H9 (cell line): ENCODE data around the gene TAOK1. TPM values are rescaled to one million over a fixed set of nuclear protein-coding genes. Genes with fewer than 3 reads are reported as not detected.

Experiments
- DNase-seq: peaks from one replicate; pipeline ENCODE4 v3.0.0-alpha.2; 2017
- H2AFZ ChIP-seq: one replicate; pipeline ENCODE4 v1.6.1; 2013; ENCODE audit warnings: mild to moderate bottlenecking, low read length, control low read depth, moderate library complexity
- H2AK5ac ChIP-seq: 2 replicates; pipeline ENCODE4 v1.6.1; 2013; ENCODE audit warnings: low read length, control low read depth, mixed read lengths; ENCODE audit not compliant: insufficient read length
- H2BK120ac ChIP-seq: one replicate; pipeline ENCODE4 v1.6.1; 2013; ENCODE audit warnings: low read depth, mild to moderate bottlenecking, low read length, control low read depth, inconsistent platforms; ENCODE audit not compliant: poor library complexity, severe bottlenecking
- H2BK12ac ChIP-seq: 2 replicates; pipeline ENCODE4 v1.6.1; 2013; ENCODE audit warnings: low read length, control low read depth, mixed read lengths, low read depth; ENCODE audit not compliant: insufficient read length
- H2BK15ac ChIP-seq: 2 replicates; pipeline ENCODE4 v1.6.1; 2013; ENCODE audit warnings: low read depth, low read length, control low read depth
- H2BK20ac ChIP-seq: one replicate; pipeline ENCODE4 v1.6.1; 2013; ENCODE audit warnings: low read depth, mild to moderate bottlenecking, low read length, control low read depth, inconsistent platforms; ENCODE audit not compliant: poor library complexity, severe bottlenecking
- H2BK5ac ChIP-seq: 2 replicates; pipeline ENCODE4 v1.6.1; 2013; ENCODE audit warnings: low read length, control low read depth, mixed read lengths; ENCODE audit not compliant: insufficient read length
- H3K14ac ChIP-seq: 2 replicates; pipeline ENCODE4 v1.6.1; 2013; ENCODE audit warnings: low read length, control low read depth; ENCODE audit not compliant: insufficient read depth
- H3K18ac ChIP-seq: 2 replicates; pipeline ENCODE4 v1.6.1; 2013; ENCODE audit warnings: low read depth, mild to moderate bottlenecking, mixed read lengths, low read length, control low read depth; ENCODE audit not compliant: insufficient read length
- H3K23ac ChIP-seq: 2 replicates; pipeline ENCODE4 v1.6.1; 2013; ENCODE audit warnings: low read length, control low read depth, mixed read lengths, low read depth; ENCODE audit not compliant: insufficient read length
- H3K23me2 ChIP-seq: 2 replicates; pipeline ENCODE4 v1.6.1; 2013; ENCODE audit warnings: low read depth, mild to moderate bottlenecking, mixed read lengths, low read length, control low read depth; ENCODE audit not compliant: insufficient read length, poor library complexity, severe bottlenecking
- H3K27ac ChIP-seq: 2 replicates; pipeline ENCODE4 v1.5.1; 2013; ENCODE audit warnings: low read length, control low read depth, mixed read lengths, low read depth; ENCODE audit not compliant: insufficient read length
- H3K27me3 ChIP-seq: 2 replicates; pipeline ENCODE4 v1.6.1; 2013; ENCODE audit warnings: low read length, control low read depth, inconsistent platforms; ENCODE audit not compliant: insufficient read depth
- H3K4ac ChIP-seq: 2 replicates; pipeline ENCODE4 v1.6.1; 2013; ENCODE audit warnings: low read depth, mild to moderate bottlenecking, control low read depth, inconsistent platforms, low read length, moderate library complexity
- H3K4me1 ChIP-seq: 2 replicates; pipeline ENCODE4 v1.6.1; 2013; ENCODE audit warnings: low read length, control low read depth, inconsistent platforms; ENCODE audit not compliant: insufficient read depth
- H3K4me2 ChIP-seq: 2 replicates; pipeline ENCODE4 v1.6.1; 2013; ENCODE audit warnings: low read length, control low read depth, mixed read lengths; ENCODE audit not compliant: insufficient read length, insufficient read depth
- H3K56ac ChIP-seq: 2 replicates; pipeline ENCODE4 v1.6.1; 2013; ENCODE audit warnings: low read depth, mild to moderate bottlenecking, mixed read lengths, low read length, control low read depth; ENCODE audit not compliant: insufficient read length
- H3K79me1 ChIP-seq: 2 replicates; pipeline ENCODE4 v1.6.1; 2013; ENCODE audit warnings: low read depth, mild to moderate bottlenecking, moderate library complexity, low read length, control low read depth, inconsistent platforms; ENCODE audit not compliant: insufficient read depth, poor library complexity, severe bottlenecking
- H3K79me2 ChIP-seq: 2 replicates; pipeline ENCODE4 v1.6.1; 2013; ENCODE audit warnings: low read length, control low read depth, inconsistent platforms; ENCODE audit not compliant: insufficient read depth
- H3K9ac ChIP-seq: 2 replicates; pipeline ENCODE4 v1.6.1; 2013; ENCODE audit warnings: low read length, control low read depth, mixed read lengths; ENCODE audit not compliant: insufficient read length; ENCODE audit errors: extremely low read depth
- H3K9me3 ChIP-seq: one replicate; pipeline ENCODE4 v1.6.1; 2013; ENCODE audit warnings: low read depth, low read length, inconsistent platforms; ENCODE audit not compliant: control insufficient read depth
- H3T11ph ChIP-seq: one replicate; pipeline ENCODE4 v1.6.1; 2013; ENCODE audit warnings: mild to moderate bottlenecking, low read length, control low read depth, inconsistent platforms
- H4K20me1 ChIP-seq: one replicate; pipeline ENCODE4 v1.6.1; 2013; ENCODE audit not compliant: control insufficient read depth, insufficient read length, insufficient read depth
- H4K5ac ChIP-seq: 2 replicates; pipeline ENCODE4 v1.6.1; 2013; ENCODE audit warnings: low read depth, mild to moderate bottlenecking, mixed read lengths, low read length, control low read depth; ENCODE audit not compliant: insufficient read length
- H4K8ac ChIP-seq: replicated peaks from 2 replicates; pipeline ENCODE4 v1.6.1; 2013; ENCODE audit warnings: low read length, control low read depth, mixed read lengths, low read depth; ENCODE audit not compliant: insufficient read length
- H4K91ac ChIP-seq: 2 replicates; pipeline ENCODE4 v1.6.1; 2013; ENCODE audit warnings: low read depth, mild to moderate bottlenecking, moderate library complexity, mixed read lengths, low read length, control low read depth; ENCODE audit not compliant: insufficient read length
- H3K27ac Mint-ChIP-seq, 3 experiments: 2 replicates in 2 of 3; 3 replicates in 1 of 3; pipeline ENCODE4 v1.8.0; 2020 to 2021; ENCODE audit warnings: mixed read lengths in 3 of 3, mild to moderate bottlenecking in 1 of 3, moderate library complexity in 1 of 3
- H3K27me3 Mint-ChIP-seq: 2 replicates; pipeline ENCODE4 v1.8.0; 2021; ENCODE audit warnings: low read depth, mild to moderate bottlenecking, moderate library complexity, mixed read lengths
- H3K36me3 Mint-ChIP-seq, 3 experiments: 2 replicates in 2 of 3; 3 replicates in 1 of 3; pipeline ENCODE4 v1.8.0; 2020 to 2021; ENCODE audit warnings: low read depth in 3 of 3, mixed read lengths in 3 of 3; ENCODE audit not compliant: insufficient read depth in 1 of 3
- H3K4me1 Mint-ChIP-seq, 2 experiments: 2 replicates each; pipeline ENCODE4 v1.8.0; 2020; ENCODE audit warnings: mixed read lengths in 2 of 2
- H3K4me3 Mint-ChIP-seq, 2 experiments: 2 replicates in 1 of 2; 3 replicates in 1 of 2; pipeline ENCODE4 v1.8.0; 2020 to 2021; ENCODE audit warnings: mild to moderate bottlenecking in 2 of 2, mixed read lengths in 2 of 2, moderate library complexity in 1 of 2
- H3K9me3 Mint-ChIP-seq, 2 experiments: 2 replicates in 1 of 2; 3 replicates in 1 of 2; pipeline ENCODE4 v1.8.0; 2020; ENCODE audit warnings: mild to moderate bottlenecking in 2 of 2, mixed read lengths in 2 of 2, moderate library complexity in 1 of 2
- CTCF ChIP-seq: fragments of 200-600 bp; sonication (generic); conservative IDR thresholded peaks from 3 replicates; pipeline ENCODE4 v1.8.0; 2021; ENCODE audit warnings: antibody characterized with exemption, mild to moderate bottlenecking
- WGBS: extraction: QIAGEN DNeasy Blood & Tissue Kit; methylation state at CpG from one replicate; pipeline ENCODE4 v1.1.7; 2013; ENCODE audit warnings: missing lambda C conversion rate, low lambda C conversion rate, mixed read lengths; ENCODE audit not compliant: insufficient read length; ENCODE audit errors: extremely low coverage; 5-methylcytosine and 5-hydroxymethylcytosine counted together
- total RNA-seq: library from RNA; stranded (reverse); gene quantifications from 2 replicates; pipeline ENCODE4 v1.2.1, GENCODE V29; 2021

TAOK1 gene
- total RNA-seq, 1 experiment from 2014 or later: 93.0 TPM

- Histone ChIP-seq H3K27ac (no peak overlapping the region), H3K18ac (no peak overlapping the region), H2BK5ac (no peak overlapping the region), H3K4me1 (no peaks in the 10 kb centered on the region), H3K79me2 (no peaks in the 10 kb centered on the region), H3K79me1 (no peaks in the 10 kb centered on the region), H3K23me2 (no peaks in the 10 kb centered on the region), H4K5ac (no peak overlapping the region), H2BK15ac (no peak overlapping the region), H3K9me3 (no peaks in the 10 kb centered on the region), H2BK12ac (no peak overlapping the region), H2AFZ (no peak overlapping the region), H2AK5ac (no peak overlapping the region), H3K4ac (no peak overlapping the region), H3K23ac (no peak overlapping the region), H3T11ph (no peak overlapping the region), H3K4me2 (no peak overlapping the region), H3K14ac (no peak overlapping the region), H3K56ac (no peak overlapping the region), H4K91ac (no peak overlapping the region), H4K8ac (no peak overlapping the region), H3K9ac (no peak overlapping the region), H3K27me3 (no peaks in the 10 kb centered on the region), H2BK20ac (no peak overlapping the region), H4K20me1 (no peaks in the 10 kb centered on the region), H2BK120ac (no peak overlapping the region)
- Mint-ChIP-seq H3K9me3 (no peaks in the 10 kb centered on the region), H3K4me3 (no peak overlapping the region), H3K27ac (no peak overlapping the region), H3K36me3 (peaks cover 32 to 75% (median 73%) of the 10 kb centered on the region in 3 experiments), H3K4me1 (no peaks in the 10 kb centered on the region), H3K27me3 (no peaks in the 10 kb centered on the region)
- WGBS: no CpG with 5 or more reads among the region's 1 CpG
- no peak for DNase-seq
- no peak for TF ChIP-seq CTCF
Measured at GRCh38 chr17:29495011-29495410, 104.8 kb downstream of the TAOK1 start.
